GM18867 (cell line): ENCODE results near the gene TOB2.

Experiments
- ATAC-seq: cut with Tn5 transposase; IDR thresholded peaks from one replicate; pipeline ENCODE4 v1.9.1; 2021; ENCODE audit warnings: mild to moderate bottlenecking, moderate library complexity; ENCODE audit not compliant: unreplicated experiment

Gene TOB2, protein sequence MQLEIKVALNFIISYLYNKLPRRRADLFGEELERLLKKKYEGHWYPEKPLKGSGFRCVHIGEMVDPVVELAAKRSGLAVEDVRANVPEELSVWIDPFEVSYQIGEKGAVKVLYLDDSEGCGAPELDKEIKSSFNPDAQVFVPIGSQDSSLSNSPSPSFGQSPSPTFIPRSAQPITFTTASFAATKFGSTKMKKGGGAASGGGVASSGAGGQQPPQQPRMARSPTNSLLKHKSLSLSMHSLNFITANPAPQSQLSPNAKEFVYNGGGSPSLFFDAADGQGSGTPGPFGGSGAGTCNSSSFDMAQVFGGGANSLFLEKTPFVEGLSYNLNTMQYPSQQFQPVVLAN

DNA sequence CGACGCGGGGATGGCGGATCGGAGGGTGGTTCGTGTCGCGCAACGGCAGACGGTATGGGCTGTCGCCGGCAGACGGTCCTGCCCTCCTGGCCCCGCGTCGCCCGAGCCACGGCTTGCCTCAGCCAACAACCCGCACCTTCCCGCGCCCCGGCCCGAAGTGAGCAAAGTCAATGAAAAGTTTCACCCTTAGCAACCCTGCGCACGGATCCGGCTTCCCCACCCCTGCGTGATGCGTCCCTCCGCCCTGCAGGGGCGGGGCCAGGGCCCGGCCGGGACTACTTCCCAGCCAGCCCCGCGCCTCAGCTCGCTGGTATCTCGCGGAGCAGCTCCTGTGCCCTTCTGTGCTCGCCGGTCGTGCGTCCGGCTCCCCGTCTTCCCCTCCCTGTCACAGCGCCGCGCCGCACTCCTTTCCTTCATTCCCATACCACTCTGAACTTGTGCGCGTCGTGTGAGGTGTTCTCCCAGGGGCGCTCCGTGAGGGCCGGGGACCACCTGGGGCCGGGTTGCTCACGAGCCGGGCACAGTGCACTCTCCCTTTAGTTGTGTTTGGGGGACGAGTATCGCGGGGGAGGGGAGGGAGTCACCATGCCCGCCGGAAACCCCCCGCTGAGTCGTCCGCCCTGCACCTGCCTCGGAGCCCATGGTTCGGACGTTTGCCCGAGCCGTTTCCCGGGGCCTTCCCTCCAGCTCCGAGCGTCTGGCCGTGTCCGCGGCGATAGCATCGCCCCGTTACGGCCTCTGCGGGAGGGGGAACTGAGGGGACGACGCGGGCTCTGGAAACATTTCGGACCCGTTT is at the start of gene TOB2:
Gene TOB2 (minus strand): TSS at position 163 of the 796 bp plus-strand sequence. CDS start 9,456 bp downstream, outside the sequence.
- ATAC-seq = peak; percentile 36

DNA sequence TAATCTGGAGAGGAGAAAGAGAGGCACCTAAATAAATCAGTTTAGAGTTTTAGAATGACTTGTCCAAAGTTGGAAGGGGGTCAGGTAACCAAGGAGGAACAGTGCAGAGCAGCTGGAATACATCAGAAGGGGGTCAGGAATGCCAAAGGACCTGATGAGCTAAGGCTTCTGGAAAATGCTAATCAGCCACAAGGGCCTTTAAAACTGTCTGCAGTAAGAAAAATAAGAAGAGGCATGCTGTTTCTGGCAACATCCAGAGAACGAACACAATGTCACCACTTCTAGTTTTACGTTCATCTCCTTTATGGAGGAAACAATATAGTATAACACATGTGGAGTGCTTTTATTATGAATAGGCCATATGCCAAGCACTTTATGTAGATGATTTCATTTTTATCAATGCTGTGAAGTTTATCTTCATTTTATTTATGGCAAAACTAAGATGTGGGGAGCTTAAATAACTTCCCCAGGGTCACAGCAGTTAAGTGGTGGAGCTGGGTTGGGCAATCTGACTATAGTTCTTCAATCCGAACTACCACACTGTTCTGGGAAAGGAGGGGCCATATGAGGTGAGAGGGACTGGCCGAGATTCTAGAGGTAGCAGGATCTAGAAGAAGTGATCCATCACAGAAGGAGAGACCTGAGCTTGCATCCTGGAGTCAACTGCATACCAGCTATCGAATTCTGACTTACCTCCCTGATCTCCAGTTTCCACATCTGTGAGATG is 44.9 kb upstream of the TOB2 start:
- ATAC-seq = no peak

DNA sequence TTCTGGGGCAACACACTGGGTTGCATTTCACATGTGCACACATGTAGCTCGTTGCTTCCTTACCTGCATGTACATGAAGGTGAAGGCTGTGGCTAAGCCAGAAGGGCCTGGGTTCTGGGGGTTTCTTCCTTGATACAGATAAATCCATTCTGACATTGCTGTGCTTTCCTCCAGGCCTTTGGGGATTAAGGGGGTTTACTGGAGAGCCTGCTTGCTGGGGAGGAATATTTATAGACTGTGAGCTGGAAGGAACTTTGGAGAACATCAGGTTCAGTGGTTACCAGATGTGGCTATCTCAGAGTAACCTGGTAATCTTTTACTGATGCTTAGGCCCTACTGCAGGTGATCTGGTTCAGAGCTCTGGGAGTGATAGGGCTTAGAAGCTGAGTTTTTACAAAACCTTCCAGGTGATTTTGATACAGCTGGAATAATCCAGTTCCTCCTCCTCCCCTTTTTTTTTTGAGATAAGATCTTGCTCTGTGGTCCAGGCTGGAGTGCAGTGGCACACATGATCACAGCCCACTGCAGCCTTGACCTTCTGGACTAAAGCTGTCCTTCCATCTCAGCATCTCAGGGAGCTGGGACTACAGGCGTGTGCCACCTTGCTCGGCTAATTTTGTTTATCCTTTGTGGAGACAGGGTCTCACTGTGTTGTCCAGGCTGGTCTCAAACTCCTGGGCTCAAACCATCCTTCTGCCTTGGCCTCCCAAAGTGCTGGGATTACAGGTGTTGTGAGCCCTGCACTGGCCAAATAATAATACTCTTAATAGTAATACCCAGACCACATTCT is 42.2 kb upstream of the TOB2 start:
- no peak for ATAC-seq

DNA sequence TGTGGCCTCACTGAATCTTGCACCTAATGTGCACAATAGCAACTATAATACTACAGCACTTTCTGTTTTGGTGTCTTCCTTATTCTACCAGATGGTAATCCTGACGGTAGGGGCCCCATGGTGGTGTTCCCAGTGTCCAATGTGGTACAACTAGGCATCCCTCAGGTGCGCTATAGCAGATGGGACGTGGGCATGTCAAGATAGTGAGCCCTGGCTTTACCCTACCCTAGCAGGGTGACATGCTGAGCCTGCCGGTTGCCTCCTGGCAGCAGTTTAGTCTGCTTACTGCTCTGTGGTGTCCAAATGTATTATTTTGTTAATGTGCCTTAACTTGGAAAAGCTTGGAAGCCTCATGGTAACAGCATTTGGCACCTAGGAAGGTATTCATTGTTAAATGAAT is 41.5 kb upstream of the TOB2 start:
- no peak for ATAC-seq

DNA sequence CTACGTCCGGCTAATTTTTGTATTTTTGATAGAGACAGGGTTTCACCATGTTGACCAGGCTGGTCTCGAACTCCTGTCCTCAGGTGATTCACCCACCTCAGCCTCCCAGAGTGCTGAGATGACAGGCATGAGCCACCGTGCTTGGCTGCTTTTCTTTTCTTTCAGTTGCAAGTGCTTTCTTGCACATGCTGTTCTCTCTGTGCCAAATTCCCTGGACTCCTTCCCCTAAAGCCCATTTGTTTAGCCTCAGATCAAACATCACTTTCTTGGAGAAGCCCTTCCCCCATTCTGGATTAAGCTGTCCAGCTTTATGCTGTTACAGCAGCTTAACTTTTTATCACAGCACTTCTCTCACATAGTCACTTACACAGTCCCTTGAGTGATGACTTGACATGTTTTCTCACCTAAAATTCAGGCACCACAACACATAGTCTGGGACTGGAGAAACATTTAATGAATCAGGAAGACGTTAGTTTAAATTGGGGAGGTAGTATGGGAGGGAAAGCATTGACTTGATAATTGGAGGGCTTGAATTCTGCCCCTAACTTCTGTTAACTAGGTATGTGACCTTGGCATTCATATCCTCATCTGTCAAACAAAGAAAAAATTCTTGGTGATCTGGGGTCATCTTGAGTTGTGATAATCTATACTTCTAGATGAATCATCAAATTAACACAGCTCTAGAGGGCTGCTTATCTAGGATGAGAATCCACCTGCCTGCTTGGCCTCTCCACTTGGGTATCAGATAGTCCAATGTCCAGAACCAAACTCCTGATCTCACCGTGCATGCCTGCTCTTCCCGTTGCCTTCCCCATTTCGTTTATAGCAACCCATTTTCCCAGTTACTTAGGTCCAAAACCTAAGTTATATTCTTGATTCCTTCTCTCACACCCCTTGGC is 40.7 kb upstream of the TOB2 start:
- ATAC-seq = no peak

DNA sequence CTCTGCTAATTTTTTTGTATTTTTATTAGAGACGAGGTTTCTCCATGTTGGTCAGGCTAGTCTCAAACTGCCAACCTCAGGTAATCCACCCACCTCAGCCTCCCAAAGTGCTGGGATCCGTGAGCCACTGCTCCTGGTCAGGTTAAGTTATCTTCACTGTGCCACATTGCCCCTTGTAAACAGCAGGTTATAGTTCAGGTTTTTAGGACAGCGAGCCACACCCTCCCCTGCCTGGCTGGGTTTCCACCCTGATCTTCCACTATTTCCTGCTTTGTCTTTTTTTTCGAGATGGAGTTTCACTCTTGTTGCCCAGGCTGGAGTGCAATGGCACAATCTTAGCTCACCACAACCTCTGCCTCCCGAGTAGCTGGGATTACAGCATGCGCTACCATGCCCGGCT is 38.4 kb upstream of the TOB2 start:
- no peak for ATAC-seq

DNA sequence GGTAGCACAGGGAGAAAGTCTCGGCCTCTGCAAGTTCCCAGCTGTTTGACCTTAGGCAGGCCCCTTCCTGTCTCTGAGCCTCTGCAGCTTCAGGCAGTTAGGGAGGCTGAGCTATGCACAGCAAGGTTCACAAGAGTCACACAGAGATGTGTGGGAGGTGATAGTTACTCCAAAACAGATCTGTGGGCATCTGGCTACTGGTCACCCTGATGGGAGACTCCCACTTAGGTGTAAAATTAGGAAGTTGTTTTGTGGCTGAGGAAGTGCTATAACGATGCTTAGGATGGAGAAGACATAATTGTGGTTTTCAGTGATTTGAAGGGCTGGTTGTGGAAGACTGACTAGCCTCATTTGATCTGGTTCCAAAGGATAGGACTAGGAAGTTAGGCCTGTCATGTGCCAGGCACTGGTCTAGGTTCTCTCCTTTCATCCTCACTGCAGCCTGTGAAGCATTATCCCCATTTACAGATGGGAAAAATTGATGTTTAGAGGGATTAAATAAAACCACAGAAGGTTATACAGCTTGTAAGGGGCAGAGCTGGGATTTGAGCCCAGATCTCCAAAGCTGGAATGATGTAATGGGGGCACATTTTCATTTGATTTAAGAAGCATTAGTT is 35.8 kb upstream of the TOB2 start:
- no peak for ATAC-seq

DNA sequence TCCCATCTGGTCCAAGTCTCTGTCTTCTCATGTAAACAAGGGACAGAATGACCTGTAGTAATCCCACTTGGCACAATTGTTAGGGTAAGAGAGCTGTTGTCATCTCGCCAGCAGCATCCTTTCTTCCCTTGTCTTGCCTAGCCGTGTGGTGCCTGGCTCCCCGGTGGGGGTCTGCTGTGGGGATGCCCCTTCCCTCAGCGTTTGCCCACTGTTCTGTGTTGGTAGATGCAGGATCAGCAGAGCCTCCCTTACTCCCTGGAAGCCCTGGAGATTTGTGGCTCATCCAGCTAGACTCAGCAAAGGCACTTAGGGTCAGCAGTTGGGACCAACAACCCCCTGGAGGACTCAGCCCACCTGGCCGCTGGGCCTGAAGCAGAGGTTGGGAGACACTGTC is 35.3 kb upstream of the TOB2 start:
- no peak for ATAC-seq

DNA sequence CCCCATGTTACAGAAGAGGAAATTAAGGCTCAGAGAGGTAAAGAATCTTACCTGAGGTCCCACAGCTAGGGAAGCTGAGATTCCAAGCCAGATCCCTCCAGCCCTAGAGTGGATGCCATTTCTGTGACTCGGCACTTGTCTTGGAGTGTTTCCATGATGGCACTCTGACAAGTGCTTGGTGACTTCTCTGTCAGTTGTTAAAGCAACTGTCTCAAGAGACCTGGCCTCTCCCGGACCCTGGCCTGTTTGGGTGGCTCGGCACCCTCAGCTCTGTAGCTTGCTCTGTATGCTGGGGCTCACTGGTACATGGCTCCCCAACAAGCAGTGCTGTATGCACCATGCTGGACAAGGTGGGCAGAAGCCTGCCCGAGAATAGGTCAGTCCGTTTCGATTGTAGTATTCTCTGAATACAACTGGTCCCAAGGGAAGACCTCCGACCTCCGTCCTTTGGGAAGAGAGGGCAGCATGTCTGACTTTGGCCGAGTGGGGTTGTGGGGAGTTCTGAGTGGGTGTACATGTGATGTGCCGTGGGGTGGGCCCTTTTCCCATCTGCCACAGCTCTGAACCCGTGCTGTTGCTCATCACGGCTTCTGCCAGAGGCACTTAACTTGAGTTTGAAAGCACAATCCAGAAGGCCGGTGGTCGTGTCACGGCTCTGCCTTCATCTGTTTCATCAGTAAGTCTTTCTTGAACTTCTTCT is 34.7 kb upstream of the TOB2 start:
- no peak for ATAC-seq

DNA sequence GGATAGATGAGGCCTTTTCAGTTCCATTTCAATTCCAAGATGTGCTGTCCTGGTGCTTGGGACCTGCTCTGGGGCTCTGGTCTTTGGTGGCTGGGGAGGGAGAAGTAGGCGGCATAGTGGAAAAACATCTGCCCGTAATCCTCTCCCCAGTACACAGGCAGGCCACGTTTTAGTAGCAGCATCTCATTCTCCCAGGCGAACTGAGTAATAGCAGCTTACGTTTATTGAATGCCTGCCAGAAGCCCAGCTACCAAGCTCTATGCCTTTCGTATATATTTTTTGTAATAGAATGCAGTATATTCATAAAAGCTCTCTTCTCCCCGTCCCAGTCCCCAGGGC is 33.8 kb upstream of the TOB2 start:
- no peak for ATAC-seq

DNA sequence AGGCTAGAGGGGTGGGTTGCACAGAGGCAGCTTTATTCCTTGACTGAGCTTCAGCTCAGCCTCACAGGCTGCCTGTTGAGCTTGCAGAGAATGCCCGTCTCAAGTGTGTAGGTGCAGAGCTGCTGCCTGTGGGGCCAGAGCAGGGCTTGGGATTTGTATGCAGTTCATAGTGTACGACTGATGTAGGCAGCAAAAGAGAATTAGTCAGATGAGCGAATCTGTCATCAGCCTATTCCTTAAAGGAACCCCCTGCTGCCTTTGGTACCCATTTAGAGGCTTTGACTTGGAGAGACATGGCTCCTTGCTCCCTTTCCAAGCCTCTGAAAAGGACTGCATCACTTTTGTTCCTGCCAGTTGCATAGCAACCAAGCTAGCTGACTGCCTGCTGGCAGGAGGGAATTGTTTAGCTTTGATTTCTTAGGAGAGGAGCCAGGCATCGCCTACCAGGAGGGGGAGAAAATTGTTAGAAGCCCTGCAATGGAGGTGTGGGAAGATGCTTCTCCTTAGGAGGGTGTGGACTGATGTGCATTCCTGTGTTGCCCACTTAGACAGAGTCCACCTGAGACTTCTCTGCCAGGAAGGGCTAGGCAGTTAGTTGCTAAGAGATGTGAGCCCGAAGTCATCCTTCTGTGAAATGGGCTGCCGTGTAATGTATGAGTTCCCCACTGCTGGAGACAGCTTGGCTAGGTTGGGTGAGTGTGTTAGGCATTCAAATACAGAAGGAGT is 33.2 kb upstream of the TOB2 start:
- ATAC-seq = no peak

DNA sequence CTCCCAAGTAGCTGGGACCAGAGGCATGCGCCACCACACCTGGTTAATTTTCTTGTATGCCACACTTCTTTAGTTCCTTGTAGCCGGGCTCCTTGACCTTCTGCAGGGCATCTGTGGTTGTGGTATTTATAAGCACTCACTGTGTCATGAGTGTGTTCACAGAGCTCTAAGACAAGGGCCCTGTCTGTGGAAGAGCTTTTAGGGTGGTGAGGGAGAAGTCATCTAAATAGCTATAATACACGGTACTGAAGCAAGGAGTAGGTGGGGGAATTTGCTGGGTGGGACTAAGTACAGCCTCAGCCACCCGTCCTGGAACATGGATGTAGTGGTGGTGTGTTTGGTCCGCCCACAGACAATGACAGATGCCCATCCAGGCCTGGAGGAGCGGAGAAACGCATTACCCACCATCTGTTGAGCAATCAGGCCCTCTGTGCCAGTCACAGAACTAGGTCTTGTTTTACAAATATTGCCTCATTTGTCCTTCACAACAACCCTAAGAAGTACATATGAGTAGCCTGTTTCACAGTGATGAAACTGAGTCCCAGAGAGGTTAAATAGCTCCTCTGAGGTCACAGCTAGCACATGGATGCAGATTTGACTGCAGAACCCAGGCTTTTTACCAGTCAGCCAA is 32.4 kb upstream of the TOB2 start:
- no peak for ATAC-seq

DNA sequence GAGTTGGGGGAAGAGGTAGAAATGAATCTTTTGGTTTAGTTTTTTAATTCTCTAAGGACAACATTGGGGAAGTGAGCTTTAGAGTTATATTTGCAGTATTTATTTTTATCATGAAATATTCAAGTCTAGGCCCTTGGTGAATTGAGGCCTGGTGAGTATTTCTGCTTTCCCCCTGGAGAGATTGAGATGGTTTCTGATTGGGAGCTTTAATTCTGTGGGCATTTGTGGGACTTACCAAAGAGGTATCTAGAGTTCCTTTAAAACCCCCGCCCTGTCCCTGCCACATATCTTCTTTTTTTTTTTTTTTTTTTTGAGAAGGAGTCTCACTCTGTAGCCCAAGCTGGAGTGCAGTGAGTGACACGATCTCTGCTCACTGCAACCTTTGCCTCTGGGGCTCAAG is 31.9 kb upstream of the TOB2 start:
- no peak for ATAC-seq

DNA sequence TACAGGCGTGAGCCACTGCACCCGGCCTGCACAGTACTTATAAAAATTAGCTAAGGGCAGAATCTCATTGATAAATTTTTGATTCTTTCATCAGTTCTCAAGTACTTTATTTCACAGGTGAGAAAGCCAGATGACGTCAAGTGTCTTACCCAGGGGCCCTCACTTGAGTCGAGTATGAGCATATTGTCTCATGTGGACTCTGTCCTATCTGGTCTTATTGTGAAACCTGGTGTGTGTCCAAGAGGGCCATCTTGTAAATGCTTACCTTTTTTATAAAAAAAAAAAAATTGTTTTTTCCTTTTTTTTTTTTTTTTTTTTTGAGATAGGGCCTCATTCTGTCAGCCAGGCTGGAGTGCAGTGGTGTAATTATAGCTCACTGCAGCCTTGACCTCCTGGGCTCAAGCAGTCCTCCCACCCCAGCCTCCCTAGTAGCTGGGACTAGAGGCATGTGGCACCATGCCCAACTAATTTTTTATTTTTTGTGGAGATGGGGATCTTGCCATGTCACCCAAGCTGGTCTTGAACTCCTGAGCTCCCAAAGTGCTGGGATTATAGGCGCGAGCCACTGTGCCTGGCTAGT is 28.4 kb upstream of the TOB2 start:
- ATAC-seq = no peak

DNA sequence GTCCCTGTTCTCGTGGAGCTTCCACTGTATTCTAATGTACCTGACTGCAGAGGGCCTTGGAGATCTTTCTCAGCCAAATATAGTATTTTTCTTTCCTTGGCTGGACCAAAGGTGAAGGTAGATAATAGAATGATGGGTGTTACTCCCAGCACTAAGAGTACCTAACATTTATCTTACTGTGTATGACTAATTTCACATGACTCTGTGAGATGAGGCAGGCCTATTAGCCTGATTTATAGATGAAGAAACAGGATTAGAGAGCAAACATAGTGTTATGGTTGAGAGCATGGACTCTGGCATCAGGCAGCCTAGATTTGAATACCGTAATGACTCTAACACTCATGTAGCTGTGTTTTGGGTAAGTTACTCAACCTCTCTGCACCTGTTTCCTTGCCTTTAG is 25.0 kb upstream of the TOB2 start:
- no peak for ATAC-seq

DNA sequence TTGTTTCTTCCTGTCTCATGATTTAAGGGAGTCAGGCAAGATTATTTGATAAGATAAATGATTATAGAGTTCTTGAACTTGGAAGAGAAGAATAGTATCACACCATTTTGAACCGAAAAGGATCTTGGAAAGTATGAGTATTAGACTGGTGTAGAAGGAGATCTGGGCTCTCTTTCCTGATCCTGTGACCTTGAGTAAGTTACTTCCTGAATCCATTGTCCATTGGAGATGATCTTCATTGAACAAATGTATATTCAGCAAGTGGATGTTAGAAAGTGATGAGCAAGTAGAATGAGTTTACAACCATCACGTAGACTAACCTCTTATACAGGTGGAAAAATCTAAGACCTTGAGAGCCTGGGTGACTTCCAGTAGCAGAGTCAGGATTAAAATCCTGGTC is 24.3 kb upstream of the TOB2 start:
- ATAC-seq = no peak

DNA sequence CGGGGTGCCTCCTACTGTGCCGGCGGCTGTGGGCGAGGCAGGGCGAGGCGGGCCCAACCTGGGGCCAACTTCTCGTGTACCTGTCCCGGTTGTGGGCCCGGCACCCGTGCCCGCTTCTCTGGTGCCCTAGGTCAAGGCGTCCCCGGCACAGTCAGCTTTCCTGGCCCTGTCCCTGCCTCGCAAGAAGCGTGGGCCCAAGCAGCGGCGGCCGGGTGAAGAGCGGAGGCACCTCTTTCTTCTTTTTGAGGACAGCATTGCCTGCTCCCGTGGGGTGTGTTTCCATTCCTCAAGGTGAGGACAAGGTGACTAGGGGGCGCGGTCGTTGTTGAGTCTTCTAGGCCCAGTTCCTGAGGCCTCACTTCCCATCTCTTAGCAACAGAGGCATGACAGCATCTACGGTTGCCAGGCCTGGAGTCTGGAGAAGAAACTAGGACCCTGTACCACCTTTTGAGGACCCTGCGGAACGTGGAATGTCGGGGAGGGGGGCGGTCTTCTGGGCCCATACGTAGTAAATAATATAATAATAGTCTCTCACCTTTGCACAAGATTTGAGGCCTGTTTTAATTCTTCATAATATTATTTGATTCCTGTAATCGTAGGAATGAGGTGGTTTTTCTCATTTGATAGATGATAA is 22.7 kb upstream of the TOB2 start:
- peak; percentile 3 for ATAC-seq
